GM12864 (cell line): ENCODE measurements around the gene EGLN3.
A peak's percentile ranks its signal among the peaks of the same experiment; 100 is the strongest.

Experiments used
- DNase-seq: peaks from one replicate; pipeline ENCODE4 v3.0.0-alpha.2; 2011; ENCODE audit warnings: low read depth
- H3K4me3 ChIP-seq: 2 replicates; pipeline ENCODE4 v1.5.1; 2011; ENCODE audit warnings: mild to moderate bottlenecking, low read depth, low read length, control low read depth
- TF ChIP-seq, protein P1 (sequence below): IDR thresholded peaks from 2 replicates; pipeline ENCODE4 v1.5.1; 2011; ENCODE audit warnings: low read depth, mild to moderate bottlenecking, moderate library complexity, low read length, control low read depth, inconsistent platforms; ENCODE audit errors: missing control alignments

Gene EGLN3

DNA sequence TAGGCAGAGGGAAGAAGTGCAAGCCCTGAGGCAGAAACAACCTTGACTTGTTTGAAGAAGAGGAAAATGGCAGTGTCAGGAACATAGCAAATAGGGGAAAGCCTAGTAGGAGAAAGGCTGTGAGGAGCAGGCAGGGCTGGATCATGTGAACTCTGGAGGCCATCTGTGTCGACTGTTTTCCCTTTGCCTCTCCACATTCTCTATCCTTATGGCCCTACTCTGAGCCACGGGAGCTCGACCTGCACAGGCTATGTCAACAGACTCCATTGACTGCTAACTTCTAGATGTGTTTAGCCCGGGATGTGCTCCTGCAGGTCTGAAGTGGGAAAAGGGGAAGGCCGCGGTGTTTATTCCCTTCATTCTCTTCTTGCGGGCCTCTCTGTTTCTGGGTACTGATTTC, 35.2 kb downstream of the EGLN3 start:
- no peak overlapping the region for H3K4me3 ChIP-seq
- TF ChIP-seq, protein P1, sequence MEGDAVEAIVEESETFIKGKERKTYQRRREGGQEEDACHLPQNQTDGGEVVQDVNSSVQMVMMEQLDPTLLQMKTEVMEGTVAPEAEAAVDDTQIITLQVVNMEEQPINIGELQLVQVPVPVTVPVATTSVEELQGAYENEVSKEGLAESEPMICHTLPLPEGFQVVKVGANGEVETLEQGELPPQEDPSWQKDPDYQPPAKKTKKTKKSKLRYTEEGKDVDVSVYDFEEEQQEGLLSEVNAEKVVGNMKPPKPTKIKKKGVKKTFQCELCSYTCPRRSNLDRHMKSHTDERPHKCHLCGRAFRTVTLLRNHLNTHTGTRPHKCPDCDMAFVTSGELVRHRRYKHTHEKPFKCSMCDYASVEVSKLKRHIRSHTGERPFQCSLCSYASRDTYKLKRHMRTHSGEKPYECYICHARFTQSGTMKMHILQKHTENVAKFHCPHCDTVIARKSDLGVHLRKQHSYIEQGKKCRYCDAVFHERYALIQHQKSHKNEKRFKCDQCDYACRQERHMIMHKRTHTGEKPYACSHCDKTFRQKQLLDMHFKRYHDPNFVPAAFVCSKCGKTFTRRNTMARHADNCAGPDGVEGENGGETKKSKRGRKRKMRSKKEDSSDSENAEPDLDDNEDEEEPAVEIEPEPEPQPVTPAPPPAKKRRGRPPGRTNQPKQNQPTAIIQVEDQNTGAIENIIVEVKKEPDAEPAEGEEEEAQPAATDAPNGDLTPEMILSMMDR: no peak
- DNase-seq: no peak

DNA sequence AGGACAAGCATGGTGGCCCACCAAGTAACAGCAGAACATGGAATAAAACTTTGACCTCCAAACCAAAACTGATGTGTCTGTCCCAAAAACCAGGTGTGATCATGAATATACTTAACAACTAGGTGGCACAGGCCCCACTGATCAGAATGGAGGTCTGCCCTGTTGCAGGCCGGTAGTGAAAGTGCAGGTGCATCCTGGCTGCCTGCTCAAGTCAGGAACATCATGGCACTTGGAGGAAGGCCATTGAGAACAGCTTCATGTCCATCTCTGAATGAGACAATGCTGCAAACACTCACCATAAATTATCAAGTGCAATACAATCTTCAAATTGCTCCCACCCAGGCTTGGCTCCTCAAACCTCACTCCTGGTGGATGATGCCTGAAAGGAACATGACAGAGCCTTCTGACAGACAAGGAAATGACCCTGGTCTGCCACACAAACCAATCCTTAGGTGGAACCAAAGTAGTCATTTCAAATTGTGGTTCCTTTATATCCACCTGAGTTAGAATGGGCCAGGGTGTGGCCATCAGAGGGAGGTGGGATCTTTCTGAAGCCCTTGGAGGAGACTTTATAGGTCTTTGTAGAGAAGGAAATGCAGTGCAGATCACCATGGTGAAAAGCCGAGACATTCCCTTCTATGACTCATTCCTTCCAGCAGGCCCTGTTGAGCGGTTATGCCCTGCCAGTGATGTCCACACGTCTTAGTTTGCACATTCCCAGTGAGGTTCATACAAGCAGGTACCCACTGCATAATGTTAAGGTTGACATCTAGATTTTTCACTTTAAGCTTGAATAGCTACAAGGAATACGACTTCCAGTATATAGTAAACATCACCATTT, 36.0 kb downstream of the EGLN3 start:
- no peak for DNase-seq
- TF ChIP-seq, protein P1: no peak
- H3K4me3 ChIP-seq: no peak overlapping the region

DNA sequence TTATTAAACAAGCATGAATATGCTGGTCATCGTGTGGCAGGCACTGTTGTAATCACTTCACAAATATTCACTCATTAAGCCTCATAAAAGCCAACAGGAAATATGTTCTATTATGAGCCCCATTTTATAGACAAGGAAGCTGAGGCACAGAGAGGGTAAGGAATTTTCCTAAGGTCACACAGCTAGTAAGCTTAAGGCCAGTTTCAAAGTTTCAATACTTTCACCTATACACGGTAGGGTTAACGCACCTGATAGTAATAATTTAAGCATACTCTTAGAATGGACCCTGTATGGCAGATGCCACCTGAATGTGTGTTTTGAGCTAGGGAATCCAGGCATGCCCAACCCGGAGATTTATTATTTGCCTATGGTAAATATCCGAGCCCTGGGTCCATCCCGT, 39.8 kb downstream of the EGLN3 start:
- TF ChIP-seq, protein P1: no peak
- DNase-seq: no peak
- H3K4me3 ChIP-seq: no peak overlapping the region

DNA sequence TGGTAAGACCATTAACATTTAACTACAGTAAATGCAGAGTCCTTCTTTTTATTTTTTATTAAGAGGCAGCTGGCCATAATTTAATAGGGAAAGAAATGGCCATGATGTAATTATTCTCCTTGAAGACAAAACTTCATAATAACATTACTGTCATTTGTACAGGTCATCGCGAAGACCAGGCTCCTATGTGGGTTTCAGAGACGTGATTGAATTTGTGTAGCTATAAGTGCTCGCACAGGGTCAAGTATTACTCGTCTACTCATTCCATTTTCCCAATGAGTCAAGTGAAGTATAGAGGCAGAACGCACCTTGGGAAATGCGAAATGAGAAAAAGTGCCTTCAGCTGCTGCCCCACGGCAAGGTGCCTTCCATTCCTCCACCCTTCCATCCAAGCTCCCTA, 40.4 kb downstream of the EGLN3 start:
- no peak for DNase-seq
- H3K4me3 ChIP-seq: no peak overlapping the region
- TF ChIP-seq, protein P1: no peak

DNA sequence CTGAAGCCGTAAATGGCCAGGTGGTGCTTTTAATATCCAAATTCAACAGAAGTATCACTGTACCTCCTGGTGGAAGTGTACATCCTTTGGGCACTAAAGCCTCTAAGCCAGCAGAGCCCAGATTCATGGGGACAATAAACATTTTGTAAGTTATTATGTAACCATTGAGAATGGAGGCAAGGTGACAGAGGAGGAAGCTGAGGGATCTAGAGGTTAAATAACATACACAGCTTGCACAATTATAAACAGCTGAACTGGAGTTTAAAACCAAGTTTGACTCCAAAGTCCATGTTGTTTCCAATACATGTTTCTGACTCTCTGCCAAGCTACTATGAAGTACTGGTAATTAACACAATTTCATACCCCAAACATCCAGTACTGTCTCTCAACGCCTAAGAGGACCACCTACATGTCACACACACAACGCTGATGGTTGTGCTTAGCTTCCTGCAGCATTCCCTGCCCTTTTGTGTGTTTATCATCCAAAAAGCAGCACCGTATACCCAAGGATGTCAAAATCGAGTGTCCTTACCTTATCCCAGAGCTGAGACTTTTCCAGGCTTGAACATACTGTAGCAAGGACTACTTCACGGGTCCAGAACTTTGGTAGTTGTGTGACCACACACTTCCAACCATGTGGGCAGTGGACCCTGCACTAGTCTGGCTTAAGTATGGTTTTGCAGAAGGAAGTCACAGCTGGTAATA, 41.3 kb downstream of the EGLN3 start:
- no peak overlapping the region for H3K4me3 ChIP-seq
- DNase-seq: no peak
- TF ChIP-seq, protein P1: no peak

DNA sequence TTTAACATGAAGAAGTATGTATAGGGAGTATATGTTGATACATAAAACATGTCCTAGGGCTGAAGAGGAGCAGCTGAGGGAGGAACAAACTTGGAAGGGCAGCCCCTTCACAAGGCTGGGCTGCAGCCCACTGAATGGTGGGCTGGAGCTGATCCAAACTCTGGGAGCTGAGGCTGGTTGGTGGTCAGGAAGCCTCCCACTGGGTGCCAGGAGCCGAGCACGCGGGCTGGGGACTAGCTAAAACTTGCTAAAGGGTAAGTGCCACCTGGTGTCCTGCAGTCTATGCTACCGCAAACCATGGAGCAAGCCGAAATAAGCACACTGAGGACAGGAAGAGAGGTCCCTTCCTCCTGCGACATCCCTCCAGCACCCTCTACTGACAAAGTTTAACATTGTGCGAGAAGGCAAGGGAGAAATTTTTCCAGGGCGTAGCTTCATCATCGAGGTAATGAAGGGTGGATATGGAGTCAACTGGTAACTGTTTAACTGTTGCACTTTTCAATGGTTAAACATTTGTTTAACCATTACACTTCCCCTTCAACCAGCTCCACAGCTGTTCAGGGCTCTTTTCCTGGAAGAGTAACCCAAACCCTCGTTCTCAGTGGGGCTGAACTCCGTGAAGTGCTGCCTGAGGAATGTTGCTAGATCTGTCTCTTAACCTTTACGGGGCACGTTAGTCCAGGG, 42.2 kb downstream of the EGLN3 start:
- DNase-seq: no peak
- H3K4me3 ChIP-seq: no peak overlapping the region
- TF ChIP-seq, protein P1: peak; percentile 19
